ENCODE data around the gene TBK1. TPM values are rescaled to one million over a fixed set of nuclear protein-coding genes. Genes with fewer than 3 reads are reported as not detected.
A peak's percentile ranks its signal among the peaks of the same experiment; 100 is the strongest.

Gene TBK1
- total and polyA plus RNA-seq, 2 of the 13 experiments (the other 11 are each of a cell fraction or from before 2014, with no cell fraction given), result 10.3 to 25.2 TPM

- TF ChIP-seq ZNF574 (CRISPR knock-in tag; IDR thresholded peaks at IDR 0.05) (peak; percentile 69), BHLHE40 (IDR thresholded peaks at IDR 0.05; ENCODE audit: low read length) (peak; percentile 21; the same call in 1 of the 2 replicates), MXD4 (CRISPR knock-in tag; IDR thresholded peaks at IDR 0.05) (no peak), ZNF678 (CRISPR knock-in tag; IDR thresholded peaks at IDR 0.05) (no peak), NFKBIZ (CRISPR knock-in tag; IDR thresholded peaks at IDR 0.05) (no peak; the same call in 1 of the 2 replicates), DRAP1 (CRISPR knock-in tag; IDR thresholded peaks at IDR 0.05) (peak; percentile 66), HNF1B (CRISPR knock-in tag; IDR thresholded peaks at IDR 0.05) (peak; percentile 50; the same call in 1 of the 2 replicates), ZBTB39 (CRISPR knock-in tag; IDR thresholded peaks at IDR 0.05) (no peak), STAT5B (CRISPR knock-in tag; IDR thresholded peaks at IDR 0.05) (no peak), SP1 (IDR thresholded peaks at IDR 0.05) (no peak), SP1 (CRISPR knock-in tag; IDR thresholded peaks at IDR 0.05) (peak; percentile 52; the same call in 1 of the 2 replicates), DMTF1 (CRISPR knock-in tag; IDR thresholded peaks at IDR 0.05) (no peak; the same call in 1 of the 2 replicates), MNT (IDR thresholded peaks at IDR 0.05) (peak; percentile 40; the same call in 1 of the 2 replicates)
Observed at GRCh38 chr12:64403707-64404469, 48.0 kb upstream of the TBK1 start, which contains the start of gene XPOT (continued).
